Measurements from ENCODE around the gene SULT1E1. TPM values are rescaled to one million over a fixed set of nuclear protein-coding genes. Genes with fewer than 3 reads are reported as not detected.

The SULT1E1 gene
- total RNA-seq, 2 donors from 2014 or later = 0.41 TPM; not detected in 1

GRCh38 chr4:69823481-69824186, 36.3 kb downstream of the SULT1E1 start:
- no peak for DNase-seq (ENCODE audit: low spot score)
- H3K36me3 ChIP-seq = no peaks in the 10 kb centered on the region
- TF ChIP-seq POLR2AphosphoS5 (IDR thresholded peaks at IDR 0.05) (peak; percentile 53), POLR2A (IDR thresholded peaks at IDR 0.05) (no peak), CTCF (IDR thresholded peaks at IDR 0.05) (peak in 3 of 4 experiments; percentile 13 to 52 (median 32))
- peaks cover 2% of the 10 kb centered on the region for H3K4me1 ChIP-seq (replicated peaks)
- WGBS = 56% methylated on average over 8 of the region's 8 CpGs
- H3K27ac ChIP-seq = no peak overlapping the region
- H3K4me3 ChIP-seq = no peak overlapping the region
- no peaks in the 10 kb centered on the region for H3K27me3 ChIP-seq (replicated peaks; ENCODE audit: insufficient read depth)
- intact Hi-C loops (cut with DNase I) = no loop called here
- H3K9me3 ChIP-seq = no peaks in the 10 kb centered on the region

GRCh38 chr4:69823048-69823447, 36.9 kb downstream of the SULT1E1 start:
- intact Hi-C loops (cut with DNase I) = no loop called here

DNA sequence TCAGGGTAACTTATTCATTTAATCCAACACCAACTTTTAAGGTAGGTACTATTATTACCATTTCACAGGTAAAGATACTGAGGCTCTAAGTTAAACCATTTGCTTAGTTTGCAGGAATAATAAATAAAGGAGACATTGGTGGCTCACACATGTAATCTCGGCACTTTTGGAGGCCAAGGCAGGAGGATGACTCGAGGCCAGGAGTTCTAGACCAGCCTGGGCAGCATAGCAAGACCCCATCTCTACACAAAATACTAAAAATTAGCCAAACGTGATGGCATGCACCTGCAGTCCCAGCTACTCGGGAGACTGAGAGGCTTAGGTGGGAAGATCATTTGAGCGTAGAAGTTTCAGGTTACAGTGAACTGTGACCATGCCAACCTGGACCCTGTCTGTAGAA, 37.7 kb downstream of the SULT1E1 start:
- Histone ChIP-seq H3K27ac (no peak overlapping the region), H3K4me3 (no peak overlapping the region), H3K27me3 (replicated peaks; ENCODE audit: insufficient read depth) (no peaks in the 10 kb centered on the region), H3K9me3 (no peaks in the 10 kb centered on the region), H3K36me3 (no peaks in the 10 kb centered on the region), H3K4me1 (replicated peaks) (peaks cover 2% of the 10 kb centered on the region)
- WGBS = 88% methylated on average over 5 of the region's 5 CpGs
- no peak for DNase-seq (ENCODE audit: low spot score)
- intact Hi-C loops (cut with DNase I) = no loop called here
- no peak for TF ChIP-seq POLR2AphosphoS5 (IDR thresholded peaks at IDR 0.05)
- no peak for TF ChIP-seq POLR2A (IDR thresholded peaks at IDR 0.05)
- TF ChIP-seq CTCF (IDR thresholded peaks at IDR 0.05) = no peak

More at GRCh38 chr4:69823048-69823447, 36.9 kb downstream of the SULT1E1 start:
- no peak for TF ChIP-seq CTCF (IDR thresholded peaks at IDR 0.05)
- TF ChIP-seq POLR2AphosphoS5 (IDR thresholded peaks at IDR 0.05) = no peak
- no peak for TF ChIP-seq POLR2A (IDR thresholded peaks at IDR 0.05)
- 81% methylated on average over 4 of the region's 4 CpGs for WGBS
- Histone ChIP-seq H3K27ac (no peak overlapping the region), H3K27me3 (replicated peaks; ENCODE audit: insufficient read depth) (no peaks in the 10 kb centered on the region), H3K4me3 (no peak overlapping the region), H3K4me1 (replicated peaks) (peaks cover 2% of the 10 kb centered on the region), H3K9me3 (no peaks in the 10 kb centered on the region), H3K36me3 (no peaks in the 10 kb centered on the region)
- DNase-seq (ENCODE audit: low spot score) = no peak

DNA sequence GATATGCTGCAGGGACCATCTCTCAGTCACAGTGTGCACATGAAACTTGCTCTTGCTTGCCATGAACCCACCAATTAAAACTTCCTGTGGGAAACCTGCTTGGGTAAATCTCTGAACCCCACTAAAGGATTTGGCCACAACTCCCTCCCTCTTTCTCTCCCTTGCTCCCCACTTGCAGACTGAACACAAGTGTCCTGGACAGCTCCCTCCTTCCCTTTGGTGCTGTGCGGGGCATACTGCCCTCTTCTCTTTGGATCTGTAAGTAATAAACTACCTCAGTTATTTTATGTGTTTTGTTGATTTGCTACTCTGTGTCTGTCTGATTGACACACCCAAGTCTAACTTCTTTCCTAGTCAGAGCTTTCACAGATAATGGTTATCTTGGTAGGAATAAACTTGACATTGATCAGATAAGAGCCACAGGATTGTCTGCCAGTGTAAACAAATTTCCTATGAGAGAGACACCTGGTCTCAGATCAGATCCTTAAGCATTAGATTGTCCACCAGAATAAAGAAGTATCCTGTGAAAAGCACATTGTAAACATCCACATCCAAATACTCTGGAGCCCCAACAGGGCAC, 41.8 kb downstream of the SULT1E1 start:
- H3K27ac ChIP-seq = no peak overlapping the region
- DNase-seq (ENCODE audit: low spot score) = no peak
- H3K4me3 ChIP-seq = no peak overlapping the region
- H3K27me3 ChIP-seq (replicated peaks; ENCODE audit: insufficient read depth) = no peaks in the 10 kb centered on the region
- intact Hi-C loops (cut with DNase I) = no loop called here
- no peaks in the 10 kb centered on the region for H3K36me3 ChIP-seq
- WGBS = 78% methylated on average over 1 of the region's 1 CpG
- no peaks in the 10 kb centered on the region for H3K9me3 ChIP-seq
- peaks cover under 1% of the 10 kb centered on the region for H3K4me1 ChIP-seq (replicated peaks)
- no peak for TF ChIP-seq POLR2AphosphoS5 (IDR thresholded peaks at IDR 0.05)
- no peak for TF ChIP-seq CTCF (IDR thresholded peaks at IDR 0.05)
- no peak for TF ChIP-seq POLR2A (IDR thresholded peaks at IDR 0.05)

DNA sequence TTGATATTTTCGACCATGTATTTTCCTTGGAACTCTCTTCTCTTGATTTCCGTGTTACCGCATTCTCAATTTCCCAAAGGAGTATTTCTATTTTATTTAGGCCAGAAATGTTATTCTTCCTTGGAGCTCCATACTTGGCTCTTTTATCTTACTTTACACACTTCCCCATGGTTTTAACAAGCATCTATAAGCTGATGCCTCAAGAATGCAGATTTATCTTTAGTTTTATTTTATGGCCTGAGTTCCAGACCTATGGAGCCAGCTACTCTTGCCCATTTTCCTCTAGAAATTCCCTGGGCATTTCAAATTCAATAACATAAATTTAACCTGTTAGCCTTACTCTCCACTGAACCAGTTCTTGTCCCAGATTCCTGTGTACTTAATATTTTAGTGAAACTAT, 43.7 kb downstream of the SULT1E1 start:
- intact Hi-C loops (cut with DNase I) = no loop called here
- TF ChIP-seq POLR2A (IDR thresholded peaks at IDR 0.05) (no peak), CTCF (IDR thresholded peaks at IDR 0.05) (no peak), POLR2AphosphoS5 (IDR thresholded peaks at IDR 0.05) (no peak)
- no peaks in the 10 kb centered on the region for H3K4me1 ChIP-seq (replicated peaks)
- DNase-seq (ENCODE audit: low spot score) = no peak
- H3K4me3 ChIP-seq = no peak overlapping the region
- WGBS = 92% methylated on average over 3 of the region's 3 CpGs
- no peak overlapping the region for H3K27ac ChIP-seq
- no peaks in the 10 kb centered on the region for H3K9me3 ChIP-seq
- H3K36me3 ChIP-seq = no peaks in the 10 kb centered on the region
- H3K27me3 ChIP-seq (replicated peaks; ENCODE audit: insufficient read depth) = no peaks in the 10 kb centered on the region
